HG02852 (cell line): Measurements from ENCODE around the gene CALM1.

Experiments used
- ATAC-seq: cut with Tn5 transposase; IDR thresholded peaks from one replicate; pipeline ENCODE4 v1.9.1; 2021; ENCODE audit warnings: mild to moderate bottlenecking, moderate library complexity; ENCODE audit not compliant: unreplicated experiment

Gene CALM1

GRCh38 chr14:90407230-90407629, 10.4 kb downstream of the CALM1 start:
- no peak for ATAC-seq

DNA sequence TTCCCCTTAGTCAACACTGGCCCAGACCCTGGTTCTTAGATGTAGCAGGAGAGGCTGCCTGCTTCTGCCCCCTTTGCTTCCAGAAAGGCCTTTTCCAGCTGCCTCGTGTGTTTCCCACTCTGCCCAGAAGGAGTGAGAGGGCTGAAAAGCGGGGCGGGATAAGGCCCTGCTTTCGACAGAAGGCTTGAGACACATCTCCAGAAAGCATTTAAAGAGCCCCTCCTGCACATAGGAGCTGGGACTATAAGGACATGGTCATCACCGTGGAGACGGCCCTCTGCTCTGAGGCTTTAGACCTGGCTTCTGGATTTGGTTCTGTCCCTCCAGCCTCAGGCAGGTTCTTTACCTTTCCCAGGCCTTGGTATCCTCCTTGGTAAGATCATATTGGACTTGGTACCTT, 11.9 kb downstream of the CALM1 start:
- ATAC-seq = no peak

DNA sequence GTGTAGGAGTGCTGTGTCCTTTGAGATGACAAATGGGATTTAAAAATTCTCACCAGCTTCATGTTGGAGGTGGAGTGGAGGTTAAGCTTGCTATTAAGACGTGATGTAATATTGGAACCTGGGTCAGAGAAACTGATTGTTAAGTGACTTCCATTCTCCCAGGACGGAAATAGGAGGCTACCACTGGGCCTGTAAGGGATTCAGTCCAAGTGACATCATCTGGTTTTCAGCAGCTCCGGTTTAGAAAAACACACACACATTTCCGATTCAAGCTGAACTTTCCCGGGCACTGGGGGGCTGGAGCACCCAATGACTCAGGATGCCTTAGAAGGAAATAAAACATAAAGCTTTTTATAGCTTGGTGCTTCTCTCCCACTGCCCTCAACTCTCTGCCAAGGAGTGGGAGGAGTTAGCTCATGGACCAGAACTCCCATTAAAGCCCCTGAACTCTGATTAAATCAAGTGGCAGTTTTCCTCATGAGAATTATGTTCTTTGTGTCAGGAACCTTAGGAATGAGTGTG, 12.4 kb downstream of the CALM1 start:
- no peak for ATAC-seq

DNA sequence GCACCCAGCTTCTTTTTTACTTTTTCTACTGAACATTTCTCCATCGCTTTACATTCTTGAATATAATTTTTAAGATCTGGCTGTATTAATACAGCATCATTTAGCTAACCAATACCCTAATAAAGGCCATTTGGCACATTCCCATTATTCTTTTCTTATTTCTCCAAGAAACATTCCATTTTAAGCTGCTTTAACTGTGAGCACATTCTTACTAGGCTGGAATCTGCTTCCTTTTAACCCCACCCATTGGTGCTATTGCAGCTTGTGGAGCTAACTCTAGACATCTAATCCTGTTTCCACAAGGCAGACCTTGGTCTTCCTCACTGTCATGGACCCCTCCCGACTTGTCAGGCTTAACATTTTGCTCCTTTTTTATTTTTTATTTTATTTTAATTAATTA, 15.2 kb downstream of the CALM1 start:
- no peak for ATAC-seq

GRCh38 chr14:90416720-90417119, 19.9 kb downstream of the CALM1 start:
- no peak for ATAC-seq

DNA sequence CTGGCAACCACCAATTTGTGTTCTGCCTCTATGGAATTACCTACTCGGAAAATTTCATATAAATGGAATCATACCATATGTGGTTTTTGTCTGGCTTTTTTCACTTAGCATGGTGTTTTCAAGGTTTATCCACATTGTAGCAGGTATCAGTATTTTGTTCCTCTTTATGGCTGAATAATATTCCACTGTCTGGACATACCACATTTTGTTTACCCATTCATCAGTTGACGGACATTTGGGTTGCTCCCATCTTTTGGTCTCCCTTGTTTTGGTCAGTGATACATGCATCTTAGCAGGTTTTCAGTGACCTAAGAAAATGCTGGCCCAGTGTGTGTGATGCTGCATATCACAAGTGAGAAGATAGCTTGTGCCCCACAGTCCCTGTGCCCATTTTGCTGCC, 21.2 kb downstream of the CALM1 start:
- no peak for ATAC-seq

GRCh38 chr14:90419200-90419599, 22.4 kb downstream of the CALM1 start:
- no peak for ATAC-seq

- no peak for ATAC-seq
Measured at GRCh38 chr14:90421001-90421631, 24.3 kb downstream of the CALM1 start.

- no peak for ATAC-seq
Measured at GRCh38 chr14:90421632-90422020, 24.8 kb downstream of the CALM1 start.

DNA sequence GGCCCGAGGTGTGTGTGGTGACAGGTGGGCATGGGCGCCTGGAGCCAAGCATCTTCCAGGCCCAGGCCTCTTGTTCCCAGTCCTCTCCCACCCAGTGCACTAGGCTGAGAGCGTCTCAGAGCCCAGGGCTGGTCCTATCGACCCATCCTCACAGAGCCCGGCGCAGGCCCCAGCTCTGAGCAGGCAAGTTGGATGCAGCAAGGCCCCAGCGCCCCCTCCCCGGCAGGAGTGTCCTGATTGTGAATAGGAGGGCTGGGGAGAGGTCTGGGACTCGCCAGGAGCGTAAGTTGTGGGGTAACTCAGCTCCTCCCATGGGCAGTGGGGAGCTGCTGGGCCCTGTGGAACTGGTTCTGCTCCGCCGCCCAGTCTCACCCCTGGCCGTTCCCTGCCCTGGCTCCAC, 26.3 kb downstream of the CALM1 start:
- ATAC-seq = no peak

DNA sequence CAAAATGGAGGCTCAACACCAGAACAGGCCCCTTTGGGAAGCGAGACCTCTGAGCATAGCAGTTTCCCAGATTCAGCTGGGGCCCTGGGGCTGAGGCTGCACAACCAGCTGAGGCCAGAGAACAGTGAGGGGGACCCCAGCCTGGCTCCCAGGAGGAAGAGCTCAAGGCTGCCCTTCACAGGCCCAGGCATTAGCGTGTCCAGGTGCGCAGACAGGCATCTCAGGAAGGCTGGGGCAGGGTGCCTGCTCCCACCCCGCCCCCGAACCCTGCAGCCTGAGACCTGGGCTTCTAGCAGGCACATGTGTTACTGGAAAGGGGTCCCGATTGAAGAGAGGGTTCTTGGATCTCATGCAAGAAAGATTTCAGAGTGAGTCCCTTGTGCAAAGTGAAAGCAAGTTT, 27.2 kb downstream of the CALM1 start:
- no peak for ATAC-seq

DNA sequence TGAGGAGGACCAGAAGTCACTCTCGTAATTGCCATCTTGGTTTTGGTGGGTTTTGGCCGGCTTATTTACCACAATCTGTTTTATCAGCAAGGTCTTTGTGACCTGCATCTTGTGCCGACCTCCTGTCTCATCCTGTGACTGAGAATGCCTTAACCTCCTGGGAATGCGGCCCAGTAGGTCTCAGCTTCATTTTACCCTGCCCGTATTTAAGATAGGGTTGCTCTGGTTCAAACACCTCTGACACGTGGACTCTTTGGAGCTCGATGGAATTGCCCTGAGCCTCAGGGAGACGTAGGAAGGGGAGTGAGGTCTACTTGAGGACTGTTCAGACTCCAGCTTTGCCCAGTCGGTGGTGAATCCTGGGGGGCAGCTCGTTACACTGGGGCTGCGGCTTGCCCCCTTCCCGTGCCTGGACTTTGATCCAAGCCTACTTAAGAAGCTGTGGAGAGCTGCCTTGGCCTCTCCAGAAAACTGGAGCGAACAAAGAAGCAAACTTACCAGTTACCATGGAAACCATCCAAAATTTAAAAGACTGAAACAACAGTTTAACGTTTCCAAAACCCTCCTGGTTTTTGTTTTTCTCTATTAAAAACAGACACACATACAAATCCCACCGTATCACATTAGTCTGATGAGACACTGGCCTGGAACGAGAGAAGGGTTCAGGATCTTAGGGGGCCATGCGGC, 28.0 kb downstream of the CALM1 start:
- no peak for ATAC-seq

- no peak for ATAC-seq
Measured at GRCh38 chr14:90425373-90425879, 28.6 kb downstream of the CALM1 start.

GRCh38 chr14:90426031-90426540, 29.3 kb downstream of the CALM1 start:
- ATAC-seq = no peak

- ATAC-seq = no peak
Measured at GRCh38 chr14:90426663-90427062, 29.8 kb downstream of the CALM1 start.

DNA sequence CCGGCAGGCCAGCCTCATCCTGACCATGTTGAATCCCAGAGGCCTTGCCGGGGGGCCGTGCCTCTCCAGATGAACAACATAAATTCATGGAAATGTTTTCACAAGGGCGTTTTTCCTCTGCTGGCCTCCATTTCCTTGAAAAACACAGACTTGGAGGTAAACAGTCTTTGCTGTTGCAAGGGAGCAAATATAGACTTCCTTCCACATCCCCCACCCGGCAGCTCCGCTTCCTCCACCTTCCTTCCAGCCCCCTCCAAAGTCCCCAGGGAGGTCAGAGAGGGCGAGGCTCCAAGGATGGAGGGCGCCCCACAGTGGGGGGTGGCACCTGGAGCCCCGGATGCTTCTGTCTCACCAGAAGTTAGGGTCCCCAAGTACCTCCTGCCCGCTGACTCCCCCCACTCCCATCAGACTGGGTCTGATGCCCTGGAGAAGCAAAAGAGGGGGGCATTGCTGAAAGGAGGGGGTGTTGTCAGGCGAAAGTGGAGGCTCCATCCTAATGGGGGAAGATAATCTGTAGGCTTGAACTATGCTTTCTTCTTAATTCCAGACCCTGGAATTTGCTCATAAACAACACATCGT, 31.1 kb downstream of the CALM1 start:
- ATAC-seq = no peak

- no peak for ATAC-seq
Measured at GRCh38 chr14:90428676-90429075, 31.8 kb downstream of the CALM1 start.

DNA sequence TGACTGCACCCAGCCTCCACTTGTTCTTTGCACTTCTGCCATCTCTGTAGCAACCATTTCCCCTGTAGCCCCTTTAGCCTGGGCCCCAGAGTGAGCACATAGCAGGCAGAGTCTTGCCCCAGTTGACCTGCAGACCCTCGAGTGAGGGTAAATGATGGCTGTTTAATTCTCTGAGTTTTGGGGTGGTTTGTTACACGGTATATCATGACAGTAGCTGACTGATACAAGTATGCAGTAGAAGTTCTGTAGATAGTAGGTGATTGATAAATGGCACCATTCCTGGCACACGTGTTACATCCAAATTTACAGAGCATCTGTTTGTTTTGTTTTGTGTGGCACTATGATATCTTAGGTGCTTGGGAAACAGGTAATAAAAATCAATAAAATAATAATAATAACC, 32.4 kb downstream of the CALM1 start:
- no peak for ATAC-seq

DNA sequence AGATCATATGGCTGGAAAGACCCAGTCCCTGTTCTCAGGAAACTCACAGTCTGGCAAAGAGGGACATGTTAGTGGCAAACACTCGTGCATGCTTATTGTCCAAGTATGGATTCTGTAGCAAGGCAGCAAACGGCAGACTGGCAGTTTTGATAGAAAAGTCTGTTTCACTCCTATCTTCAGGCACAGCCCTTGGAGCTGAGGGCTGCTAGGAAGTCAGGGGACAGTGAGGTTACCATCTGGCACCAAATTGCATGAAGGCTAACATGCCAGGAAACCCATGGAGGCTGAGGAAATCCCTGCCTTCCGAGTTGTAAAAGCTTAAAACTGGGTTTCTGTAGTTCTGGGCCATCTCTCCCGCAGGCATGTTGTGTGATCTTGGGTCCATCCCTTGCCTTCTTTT, 32.9 kb downstream of the CALM1 start:
- no peak for ATAC-seq

- no peak for ATAC-seq
Measured at GRCh38 chr14:90434370-90435020, 37.7 kb downstream of the CALM1 start.

DNA sequence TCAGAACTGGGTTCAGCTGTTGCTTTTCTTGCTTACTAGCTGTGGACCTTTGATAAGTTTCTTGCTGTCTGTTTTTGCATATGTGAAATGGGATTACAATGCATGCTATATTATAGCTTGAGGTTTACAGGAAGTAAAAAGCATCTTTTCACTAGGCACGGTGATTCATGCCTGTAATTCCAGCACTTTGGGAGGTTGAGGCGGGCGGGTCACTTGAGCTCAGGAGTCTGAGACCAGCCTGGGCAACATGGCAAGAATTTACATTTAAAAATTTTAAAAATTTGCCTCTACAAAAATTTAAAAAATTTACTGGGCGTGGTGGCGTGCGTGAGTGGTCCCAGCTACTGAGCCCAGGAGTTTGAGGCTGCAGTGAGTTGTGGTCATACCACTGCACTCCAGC, 42.0 kb downstream of the CALM1 start:
- no peak for ATAC-seq
